Measurements from ENCODE around the gene DUSP2. TPM values are rescaled to one million over a fixed set of nuclear protein-coding genes. Genes with fewer than 3 reads are reported as not detected.
A peak's percentile ranks its signal among the peaks of the same experiment; 100 is the strongest.

The DUSP2 gene
- total RNA-seq, 5 donors from 2014 or later (not counting 1 experiment from before 2014, with no cell fraction given): 37.2 to 437 (median 54.0) TPM

- Histone ChIP-seq H3K36me3 (ENCODE audit: control insufficient read depth in 2 of 2, extremely low read depth in 1 of 2, insufficient read depth in 1 of 2, low read length in 1 of 2) (peaks cover 6 to 16% of the 10 kb centered on the region in 2 donors), H3K27me3 (replicated peaks in 1 of 2; ENCODE audit: control insufficient read depth in 2 of 2, extremely low read depth in 1 of 2, insufficient read depth in 2 of 2, low read length in 1 of 2) (no peaks in the 10 kb centered on the region), H3K4me1 (ENCODE audit: control insufficient read depth in 1 of 2, extremely low read depth in 1 of 2, insufficient read depth in 2 of 2, low read length in 2 of 2) (peaks cover 38 to 90% of the 10 kb centered on the region in 2 experiments), H3K9me3 (no peaks in the 10 kb centered on the region), H3K27ac (ENCODE audit: low read length) (peak overlapping the region; percentile 95), H3K4me3 (ENCODE audit: control insufficient read depth in 1 of 2, extremely low read depth in 1 of 2, low read length in 1 of 2) (peak overlapping the region; percentile 41 to 73)
- H3K36me3 Mint-ChIP-seq: peaks cover 13% of the 10 kb centered on the region
- peak overlapping the region; percentile 97 to 99 for H3K27ac Mint-ChIP-seq
- peaks cover 76 to 84% (median 77%) of the 10 kb centered on the region in 3 donors for H3K4me1 Mint-ChIP-seq
- peak overlapping the region; percentile 74 to 97 (median 81) for H3K4me3 Mint-ChIP-seq
- DNase-seq: peak; percentile 78 to 95 (median 90)
- POLR2A ChIA-PET: interaction anchor here (0.6 to 1.0 kb wide), 3 partner anchors 9 to 58 kb away, joined by 3 to 6 read pairs (median 3); no protein-coding TSS in a partner anchor
- 0% methylated on average over 8 of the region's 20 CpGs for WGBS (ENCODE audit: insufficient coverage)
- H3K27me3 Mint-ChIP-seq: no peaks in the 10 kb centered on the region
- CTCF ChIA-PET: interaction anchor here (1.7 to 2.7 kb wide), 2 partner anchors 28 kb away, joined by 7 to 8 read pairs; no protein-coding TSS in a partner anchor
- no peaks in the 10 kb centered on the region for H3K9me3 Mint-ChIP-seq
- peak; percentile 50 to 58 (median 53) for ATAC-seq (replicated peaks in 1 of 4)
These were observed 1.1 kb upstream of the DUSP2 start for GRCh38 chr2:96146153-96146880.

- no peaks in the 10 kb centered on the region for H3K27me3 Mint-ChIP-seq
- peaks cover 71 to 83% (median 75%) of the 10 kb centered on the region in 3 donors for H3K4me1 Mint-ChIP-seq
- no peaks in the 10 kb centered on the region for H3K27me3 ChIP-seq (replicated peaks in 1 of 2; ENCODE audit: control insufficient read depth in 2 of 2, extremely low read depth in 1 of 2, insufficient read depth in 2 of 2, low read length in 1 of 2)
- ChIA-PET CTCF (interaction anchor here in 1 of 2 donors (1.7 kb wide), 1 partner anchor 29 kb away, joined by 7 read pairs; no protein-coding TSS in a partner anchor), POLR2A (interaction anchor here (0.6 to 0.9 kb wide), 2 partner anchors 14 to 59 kb away, joined by 3 to 6 read pairs; no protein-coding TSS in a partner anchor)
- H3K4me3 ChIP-seq (ENCODE audit: control insufficient read depth in 1 of 2, extremely low read depth in 1 of 2, low read length in 1 of 2): peak overlapping the region; percentile 41 to 73
- peaks cover 6 to 16% of the 10 kb centered on the region in 2 donors for H3K36me3 ChIP-seq (ENCODE audit: control insufficient read depth in 2 of 2, extremely low read depth in 1 of 2, insufficient read depth in 1 of 2, low read length in 1 of 2)
- H3K36me3 Mint-ChIP-seq: peaks cover 13% of the 10 kb centered on the region
- H3K9me3 Mint-ChIP-seq: no peaks in the 10 kb centered on the region
- no peaks in the 10 kb centered on the region for H3K9me3 ChIP-seq
- H3K4me1 ChIP-seq (ENCODE audit: control insufficient read depth in 1 of 2, extremely low read depth in 1 of 2, insufficient read depth in 2 of 2, low read length in 2 of 2): peaks cover 35 to 90% of the 10 kb centered on the region in 2 experiments
- H3K27ac ChIP-seq (ENCODE audit: low read length): peak overlapping the region; percentile 95
- WGBS (ENCODE audit: insufficient coverage): 0% methylated on average over 2 of the region's 3 CpGs
- ATAC-seq (replicated peaks in 1 of 4) (no peak), DNase-seq (peak in 3 of 35 experiments; percentile 23 to 31 (median 23))
- H3K27ac Mint-ChIP-seq: peak overlapping the region; percentile 97 to 99
- peak overlapping the region; percentile 74 to 97 (median 81) for H3K4me3 Mint-ChIP-seq
These were observed 560 bp upstream of the DUSP2 start for GRCh38 chr2:96145848-96146152.

- ChIA-PET POLR2A (interaction anchor here in 1 of 2 donors (0.8 kb wide), 1 partner anchor 16 kb away, joined by 3 read pairs; no protein-coding TSS in a partner anchor), CTCF (interaction anchor here in 1 of 2 donors (4.1 kb wide), 1 partner anchor 31 kb away, joined by 33 read pairs; no protein-coding TSS in a partner anchor)
- ATAC-seq (replicated peaks in 1 of 4) (peak in 3 of 4 experiments; percentile 1 to 8 (median 7)), DNase-seq (peak in 20 of 35 experiments; percentile 22 to 59 (median 37))
- Mint-ChIP-seq H3K27me3 (no peaks in the 10 kb centered on the region), H3K9me3 (no peaks in the 10 kb centered on the region), H3K4me1 (peaks cover 64 to 72% (median 69%) of the 10 kb centered on the region in 3 donors), H3K36me3 (peaks cover 13% of the 10 kb centered on the region), H3K4me3 (peak overlapping the region; percentile 90 to 97 (median 92)), H3K27ac (peak overlapping the region; percentile 91 to 94)
- H3K4me3 ChIP-seq (ENCODE audit: control insufficient read depth in 1 of 2, extremely low read depth in 1 of 2, low read length in 1 of 2): peak overlapping the region; percentile 77 to 89
- WGBS (ENCODE audit: insufficient coverage): under 1% methylated on average over 30 of the region's 35 CpGs
- H3K4me1 ChIP-seq (ENCODE audit: control insufficient read depth in 1 of 2, extremely low read depth in 1 of 2, insufficient read depth in 2 of 2, low read length in 2 of 2): peaks cover 34 to 83% of the 10 kb centered on the region in 2 experiments
- H3K9me3 ChIP-seq: no peaks in the 10 kb centered on the region
- H3K27me3 ChIP-seq (replicated peaks in 1 of 2; ENCODE audit: control insufficient read depth in 2 of 2, extremely low read depth in 1 of 2, insufficient read depth in 2 of 2, low read length in 1 of 2): no peaks in the 10 kb centered on the region
- peak overlapping the region; percentile 65 for H3K27ac ChIP-seq (ENCODE audit: low read length)
- peaks cover 6 to 16% of the 10 kb centered on the region in 2 donors for H3K36me3 ChIP-seq (ENCODE audit: control insufficient read depth in 2 of 2, extremely low read depth in 1 of 2, insufficient read depth in 1 of 2, low read length in 1 of 2)
These were observed 682 bp downstream of the DUSP2 start for GRCh38 chr2:96144481-96145035.

- Mint-ChIP-seq H3K4me1 (peaks cover 65 to 71% (median 70%) of the 10 kb centered on the region in 3 donors), H3K4me3 (peak overlapping the region; percentile 90 to 97 (median 92)), H3K27ac (peak overlapping the region; percentile 91 to 94), H3K9me3 (no peaks in the 10 kb centered on the region), H3K27me3 (no peaks in the 10 kb centered on the region), H3K36me3 (peaks cover 13% of the 10 kb centered on the region)
- 9% methylated on average over 22 of the region's 23 CpGs for WGBS (ENCODE audit: insufficient coverage)
- ATAC-seq (replicated peaks in 1 of 4) (no peak), DNase-seq (peak in 30 of 35 experiments; percentile 29 to 62 (median 48))
- Histone ChIP-seq H3K4me1 (ENCODE audit: control insufficient read depth in 1 of 2, extremely low read depth in 1 of 2, insufficient read depth in 2 of 2, low read length in 2 of 2) (peaks cover 31 to 83% of the 10 kb centered on the region in 2 experiments), H3K4me3 (ENCODE audit: control insufficient read depth in 1 of 2, extremely low read depth in 1 of 2, low read length in 1 of 2) (peak overlapping the region; percentile 77 to 89), H3K27ac (ENCODE audit: low read length) (peak overlapping the region; percentile 65), H3K27me3 (replicated peaks in 1 of 2; ENCODE audit: control insufficient read depth in 2 of 2, extremely low read depth in 1 of 2, insufficient read depth in 2 of 2, low read length in 1 of 2) (no peaks in the 10 kb centered on the region), H3K36me3 (ENCODE audit: control insufficient read depth in 2 of 2, extremely low read depth in 1 of 2, insufficient read depth in 1 of 2, low read length in 1 of 2) (peaks cover 6 to 16% of the 10 kb centered on the region in 2 donors), H3K9me3 (no peaks in the 10 kb centered on the region)
- ChIA-PET POLR2A (interaction anchor here in 1 of 2 donors (0.8 kb wide), 1 partner anchor 31 kb away, joined by 3 read pairs; no protein-coding TSS in a partner anchor), CTCF (interaction anchor here (2.3 to 4.1 kb wide), 2 partner anchors 30 to 31 kb away, joined by 9 to 33 read pairs; no protein-coding TSS in a partner anchor)
These were observed 1.3 kb downstream of the DUSP2 start for GRCh38 chr2:96143848-96144480.

- Histone ChIP-seq H3K36me3 (ENCODE audit: control insufficient read depth in 2 of 2, extremely low read depth in 1 of 2, insufficient read depth in 1 of 2, low read length in 1 of 2) (peaks cover 6 to 16% of the 10 kb centered on the region in 2 donors), H3K9me3 (no peaks in the 10 kb centered on the region), H3K4me1 (ENCODE audit: control insufficient read depth in 1 of 2, extremely low read depth in 1 of 2, insufficient read depth in 2 of 2, low read length in 2 of 2) (peaks cover 27 to 82% of the 10 kb centered on the region in 2 experiments), H3K27ac (ENCODE audit: low read length) (peak overlapping the region; percentile 65), H3K27me3 (replicated peaks in 1 of 2; ENCODE audit: control insufficient read depth in 2 of 2, extremely low read depth in 1 of 2, insufficient read depth in 2 of 2, low read length in 1 of 2) (no peaks in the 10 kb centered on the region), H3K4me3 (ENCODE audit: control insufficient read depth in 1 of 2, extremely low read depth in 1 of 2, low read length in 1 of 2) (peak overlapping the region; percentile 77 to 89)
- Mint-ChIP-seq H3K4me3 (peak overlapping the region; percentile 90 to 97 (median 92)), H3K27ac (peak overlapping the region; percentile 91 to 94), H3K9me3 (no peaks in the 10 kb centered on the region), H3K27me3 (no peaks in the 10 kb centered on the region), H3K36me3 (peaks cover 13% of the 10 kb centered on the region), H3K4me1 (peaks cover 66 to 69% (median 68%) of the 10 kb centered on the region in 3 donors)
- peak in 3 of 35 experiments; percentile 32 to 52 (median 34) for DNase-seq
- no peak for ATAC-seq (replicated peaks in 1 of 4)
- CTCF ChIA-PET: interaction anchor here (1.0 to 4.1 kb wide), 4 partner anchors 21 to 32 kb away, joined by 3 to 33 read pairs (median 6); no protein-coding TSS in a partner anchor
- POLR2A ChIA-PET: interaction anchor here in 1 of 2 donors (0.8 kb wide), 1 partner anchor 31 kb away, joined by 3 read pairs; no protein-coding TSS in a partner anchor
- 20% methylated on average over 7 of the region's 10 CpGs for WGBS (ENCODE audit: insufficient coverage)
These were observed 1.9 kb downstream of the DUSP2 start for GRCh38 chr2:96143231-96143847.
